Stimulated activated CD8-positive, alpha-beta memory T cell treated with anti-CD3 and anti-CD28 coated beads, Interleukin-4, amount 100 ng/mL, for 24 hours (primary cell): ENCODE results near the gene DNAJB2.
"Not testable (repeated sequence)": the region's sequence is repeated elsewhere in the genome, so short reads cannot be mapped to it uniquely, and the experiment has no call there.

Source experiments
- DNase-seq: peaks from one replicate; pipeline ENCODE4 v3.0.0-alpha.2; 2020; ENCODE audit warnings: low read depth

DNAJB2 gene

GRCh38 chr2:219285373-219285735, 6.2 kb downstream of the DNAJB2 start:
- no peak for DNase-seq

GRCh38 chr2:219285894-219286425, 6.8 kb downstream of the DNAJB2 start:
- no peak for DNase-seq

- no peak for DNase-seq
Observed at GRCh38 chr2:219286436-219287115, 7.4 kb downstream of the DNAJB2 start.

- DNase-seq: not testable (repeated sequence)
Observed at GRCh38 chr2:219287116-219287440, 7.9 kb downstream of the DNAJB2 start.

GRCh38 chr2:219287580-219288265, 8.6 kb downstream of the DNAJB2 start:
- DNase-seq: no peak

- DNase-seq: no peak
Observed at GRCh38 chr2:219289195-219289536, 10.0 kb downstream of the DNAJB2 start.

GRCh38 chr2:219289537-219290361, 10.6 kb downstream of the DNAJB2 start:
- no peak for DNase-seq

- no peak for DNase-seq
Observed at GRCh38 chr2:219290381-219291171, 11.4 kb downstream of the DNAJB2 start.

GRCh38 chr2:219291394-219291793, 12.2 kb downstream of the DNAJB2 start:
- DNase-seq: no peak

GRCh38 chr2:219291910-219292490, 12.8 kb downstream of the DNAJB2 start:
- DNase-seq: no peak

GRCh38 chr2:219292616-219293015, 13.4 kb downstream of the DNAJB2 start:
- no peak for DNase-seq

- no peak for DNase-seq
Observed at GRCh38 chr2:219293736-219294231, 14.6 kb downstream of the DNAJB2 start.

- peak; percentile 80 for DNase-seq
Observed at GRCh38 chr2:219294356-219295351, 15.5 kb downstream of the DNAJB2 start.

GRCh38 chr2:219296142-219296541, 17.0 kb downstream of the DNAJB2 start:
- no peak for DNase-seq

- no peak for DNase-seq
Observed at GRCh38 chr2:219296631-219297391, 17.6 kb downstream of the DNAJB2 start.

GRCh38 chr2:219297766-219298456, 18.7 kb downstream of the DNAJB2 start:
- DNase-seq: no peak

- DNase-seq: peak; percentile 83
Observed at GRCh38 chr2:219298759-219299371, 19.7 kb downstream of the DNAJB2 start.

GRCh38 chr2:219299372-219299760, 20.2 kb downstream of the DNAJB2 start:
- DNase-seq: no peak
